ENCODE data around the gene PPP2R1A. TPM values are rescaled to one million over a fixed set of nuclear protein-coding genes. Genes with fewer than 3 reads are reported as not detected.

Gene PPP2R1A
- total RNA-seq, 4 donors from 2014 or later, result 179 to 315 (median 227) TPM

- in situ Hi-C loops (cut with MboI; ENCODE audit: low pct_ligation_motif_present in 1 of 4, low pct_unique_long_range_greater_than_20kb in 1 of 4, low sequenced_read_pairs in 3 of 4), result loop anchor here in 1 of 4 donors (10.0 kb wide), 1 partner anchor 86 kb away; no protein-coding TSS in a partner anchor
- DNase-seq, result no peak
- Histone ChIP-seq H3K4me3 (no peak overlapping the region), H3K36me3 (peaks cover 0 to 26% (median 10%) of the 10 kb centered on the region in 4 donors), H3K27ac (no peak overlapping the region), H3K4me1 (no peaks in the 10 kb centered on the region), H3K27me3 (no peaks in the 10 kb centered on the region), H3K9me3 (no peaks in the 10 kb centered on the region)
- 57% methylated on average over 1 of the region's 1 CpG; no CpG with 5 or more reads in 1 of the 2 donors for WGBS, 2 donors (ENCODE audit: low coverage in 1 of 2)
- TF ChIP-seq EP300 (IDR thresholded peaks at IDR 0.05; ENCODE audit: low read depth) (no peak), CTCF (IDR thresholded peaks at IDR 0.05) (no peak)
- intact Hi-C loops (cut with DNase I; ENCODE audit: low total_unique reads), result no loop called here
These were observed 40.8 kb downstream of the PPP2R1A start for GRCh38 chr19:52230685-52231084.

- intact Hi-C loops (cut with DNase I; ENCODE audit: low total_unique reads), result no loop called here
- no peaks in the 10 kb centered on the region for H3K9me3 ChIP-seq
- no peak overlapping the region for H3K27ac ChIP-seq
- in situ Hi-C loops (cut with MboI; ENCODE audit: low pct_ligation_motif_present in 1 of 4, low pct_unique_long_range_greater_than_20kb in 1 of 4, low sequenced_read_pairs in 3 of 4), result loop anchor here in 1 of 4 donors (10.0 kb wide), 1 partner anchor 87 kb away; no protein-coding TSS in a partner anchor
- H3K36me3 ChIP-seq, result peaks cover 0 to 19% (median 6%) of the 10 kb centered on the region in 4 donors
- no peak overlapping the region for H3K4me3 ChIP-seq
- DNase-seq, result no peak
- H3K27me3 ChIP-seq, result no peaks in the 10 kb centered on the region
- no peaks in the 10 kb centered on the region for H3K4me1 ChIP-seq
- TF ChIP-seq POLR2AphosphoS5 (IDR thresholded peaks at IDR 0.05) (no peak), POLR2A (IDR thresholded peaks at IDR 0.05) (no peak), CTCF (IDR thresholded peaks at IDR 0.05) (no peak), EP300 (IDR thresholded peaks at IDR 0.05; ENCODE audit: low read depth) (no peak)
- WGBS, 2 donors (ENCODE audit: low coverage in 1 of 2), result 51 to 71% methylated on average over 2 to 3 of the region's 3 CpGs
These were observed 41.5 kb downstream of the PPP2R1A start for GRCh38 chr19:52231154-52231910.

- Histone ChIP-seq H3K4me3 (no peak overlapping the region), H3K27me3 (no peaks in the 10 kb centered on the region), H3K4me1 (no peaks in the 10 kb centered on the region), H3K27ac (no peak overlapping the region), H3K36me3 (no peaks in the 10 kb centered on the region), H3K9me3 (no peaks in the 10 kb centered on the region)
- WGBS, 2 donors (ENCODE audit: low coverage in 1 of 2), result 64 to 85% methylated on average over 2 of the region's 2 CpGs
- intact Hi-C loops (cut with DNase I; ENCODE audit: low total_unique reads), result no loop called here
- no peak for DNase-seq
- TF ChIP-seq EP300 (IDR thresholded peaks at IDR 0.05; ENCODE audit: low read depth) (no peak), POLR2AphosphoS5 (IDR thresholded peaks at IDR 0.05) (no peak), POLR2A (IDR thresholded peaks at IDR 0.05) (no peak), CTCF (IDR thresholded peaks at IDR 0.05) (no peak)
- in situ Hi-C loops (cut with MboI; ENCODE audit: low pct_ligation_motif_present in 1 of 4, low pct_unique_long_range_greater_than_20kb in 1 of 4, low sequenced_read_pairs in 3 of 4), result loop anchor here in 1 of 4 donors (10.0 kb wide), 1 partner anchor 90 kb away; no protein-coding TSS in a partner anchor
These were observed 44.6 kb downstream of the PPP2R1A start for GRCh38 chr19:52234406-52234805.

GRCh38 chr19:52237197-52237596, 47.3 kb downstream of the PPP2R1A start:
- no peak for TF ChIP-seq EP300 (IDR thresholded peaks at IDR 0.05; ENCODE audit: low read depth)
- TF ChIP-seq POLR2AphosphoS5 (IDR thresholded peaks at IDR 0.05), result no peak
- TF ChIP-seq POLR2A (IDR thresholded peaks at IDR 0.05), result no peak
- H3K27ac ChIP-seq, result no peak overlapping the region
- no peaks in the 10 kb centered on the region for H3K36me3 ChIP-seq
- 38 to 57% methylated on average over 2 of the region's 2 CpGs for WGBS, 2 donors (ENCODE audit: low coverage in 1 of 2)
- no peaks in the 10 kb centered on the region for H3K4me1 ChIP-seq
- H3K9me3 ChIP-seq, result no peaks in the 10 kb centered on the region
- no peaks in the 10 kb centered on the region for H3K27me3 ChIP-seq
- intact Hi-C loops (cut with DNase I; ENCODE audit: low total_unique reads), result loop anchor here (5.0 kb wide), 1 partner anchor 100 kb away; the partner anchor contains the start of gene ZNF616
- DNase-seq, result no peak
- H3K4me3 ChIP-seq, result no peak overlapping the region
- in situ Hi-C loops (cut with MboI; ENCODE audit: low pct_ligation_motif_present in 1 of 4, low pct_unique_long_range_greater_than_20kb in 1 of 4, low sequenced_read_pairs in 3 of 4), result loop anchor here in 2 of 4 donors (5.0 to 10.0 kb wide), 2 partner anchors 92 to 95 kb away; no protein-coding TSS in a partner anchor

Measured in transverse colon (tissue), 4 donors.